NCI-H526 treated with DMSO at 0.1 percent for 48 hours (cell line): Measurements from ENCODE around the gene RARRES2.
"Not testable (repeated sequence)": the region's sequence is repeated elsewhere in the genome, so short reads cannot be mapped to it uniquely, and the experiment has no call there.

Experiments used
- DNase-seq: peaks from one replicate; lab custom pipeline; 2025; lab: John Stamatoyannopoulos, UW

Gene RARRES2

DNA sequence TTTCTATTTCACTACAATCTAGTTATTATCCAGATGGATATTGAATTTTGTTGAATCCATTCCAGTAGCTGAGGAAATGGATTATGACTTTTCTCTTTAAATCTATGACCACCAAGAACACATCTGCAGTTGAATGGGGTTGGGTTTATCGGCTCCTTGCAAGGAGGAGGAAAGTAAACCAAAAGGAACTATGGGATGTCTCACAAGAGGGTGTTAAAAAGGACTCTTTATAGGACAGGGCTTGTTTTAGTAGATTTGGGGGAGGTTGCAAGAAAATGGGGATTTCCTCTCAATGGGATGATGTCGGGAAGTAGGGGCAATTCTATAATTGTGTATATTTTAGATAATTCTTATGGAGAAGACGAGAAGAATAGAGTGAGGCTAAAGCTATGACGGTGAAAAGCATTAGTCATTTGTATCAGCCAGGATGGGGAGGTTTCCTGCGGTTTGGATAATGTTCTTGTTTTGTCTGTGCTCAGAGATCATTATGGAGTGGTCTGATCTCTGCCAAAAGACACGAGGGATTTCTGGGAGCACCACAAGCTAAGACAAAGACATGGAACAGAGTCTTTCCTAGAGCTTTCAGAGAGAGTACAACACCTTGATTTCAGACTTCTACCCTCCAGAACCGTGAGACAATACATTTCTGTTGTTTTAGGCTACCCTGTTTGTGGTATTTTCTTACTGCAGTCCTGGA is 23.5 kb downstream of the RARRES2 start:
- DNase-seq, result no peak

- DNase-seq, result not testable (repeated sequence)
These were observed 24.4 kb downstream of the RARRES2 start for GRCh38 chr7:150316987-150317386.

DNA sequence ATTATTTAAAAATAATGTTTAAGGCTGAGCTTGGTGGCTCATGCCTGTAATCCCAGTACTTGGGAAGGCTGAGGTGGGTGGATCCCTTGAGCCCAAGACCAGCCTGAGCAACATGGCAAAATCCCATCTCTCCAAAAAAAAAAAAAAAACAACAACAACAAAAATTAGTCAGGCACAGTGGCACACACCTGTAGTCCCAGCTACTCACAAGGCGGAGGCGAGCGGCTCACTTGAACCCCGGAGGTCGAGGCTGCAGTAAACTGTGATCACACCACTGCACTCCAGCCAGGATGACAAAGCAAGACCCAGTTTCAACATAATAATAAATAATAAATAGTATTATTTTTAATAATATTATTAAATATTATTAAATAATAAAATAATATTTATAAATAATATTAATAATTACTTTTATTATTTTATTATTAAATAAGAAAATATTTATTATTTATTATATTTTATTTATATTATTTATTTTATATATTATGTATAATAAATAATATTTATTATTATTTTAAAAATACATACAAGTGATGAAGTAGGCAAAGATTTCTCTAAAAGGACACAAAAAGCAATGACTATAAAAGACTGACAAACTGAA is 26.7 kb downstream of the RARRES2 start:
- DNase-seq, result no peak

- no peak for DNase-seq
These were observed 27.6 kb downstream of the RARRES2 start for GRCh38 chr7:150313870-150314269.

DNA sequence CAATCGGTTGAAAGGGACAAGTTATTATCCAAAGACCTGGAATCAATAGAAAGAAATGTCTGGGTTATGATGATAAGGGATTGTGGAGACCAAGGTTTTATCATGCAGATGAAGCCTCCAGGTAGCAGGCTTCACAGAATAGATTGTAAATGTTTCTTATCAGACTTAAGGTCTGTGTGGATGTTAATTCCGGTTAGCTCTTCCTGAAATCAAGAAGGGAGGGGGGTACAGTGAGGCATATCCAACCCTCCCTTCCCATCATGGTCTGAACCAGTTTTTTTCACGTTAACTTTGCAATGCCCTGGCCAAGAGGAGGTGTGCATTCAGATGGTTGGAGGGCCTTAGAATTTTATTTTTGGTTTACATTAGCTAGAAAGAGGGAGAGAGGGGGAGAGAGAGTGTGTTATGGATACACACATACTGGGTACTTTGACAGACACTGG is 28.0 kb downstream of the RARRES2 start:
- DNase-seq, result no peak

DNA sequence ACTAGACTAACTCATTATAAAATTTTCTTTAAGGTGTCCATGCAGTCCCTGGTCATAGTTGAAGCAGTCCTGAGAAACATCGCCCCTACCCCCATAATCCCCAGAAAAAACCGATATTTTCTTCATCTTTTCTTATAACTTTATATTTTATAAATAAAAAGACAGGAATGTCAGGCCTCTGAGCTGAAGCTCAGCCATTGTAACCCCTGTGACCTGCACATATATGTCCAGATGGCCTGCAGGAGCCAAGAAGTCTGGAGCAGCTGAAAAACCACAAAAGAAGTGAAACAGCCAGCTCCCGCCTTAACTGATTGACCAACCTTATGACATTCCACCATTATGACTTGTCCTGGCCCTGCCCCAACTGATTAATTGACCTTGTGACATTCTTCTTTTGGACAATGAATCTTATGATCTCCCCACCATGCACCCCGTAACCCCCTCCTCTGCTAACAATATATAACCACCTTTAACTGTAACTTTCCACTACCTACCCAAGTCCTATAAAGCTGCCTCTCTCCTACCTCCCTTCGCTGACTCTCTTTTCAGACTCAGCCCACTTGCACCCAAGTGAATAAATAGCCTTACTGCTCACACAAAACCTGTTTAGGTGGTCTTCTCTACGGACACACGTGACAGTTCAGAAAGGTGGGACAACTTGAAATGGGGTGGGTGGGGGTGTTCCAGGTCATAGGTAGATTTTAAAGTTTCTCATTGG is 28.6 kb downstream of the RARRES2 start:
- DNase-seq, result not testable (repeated sequence)

DNA sequence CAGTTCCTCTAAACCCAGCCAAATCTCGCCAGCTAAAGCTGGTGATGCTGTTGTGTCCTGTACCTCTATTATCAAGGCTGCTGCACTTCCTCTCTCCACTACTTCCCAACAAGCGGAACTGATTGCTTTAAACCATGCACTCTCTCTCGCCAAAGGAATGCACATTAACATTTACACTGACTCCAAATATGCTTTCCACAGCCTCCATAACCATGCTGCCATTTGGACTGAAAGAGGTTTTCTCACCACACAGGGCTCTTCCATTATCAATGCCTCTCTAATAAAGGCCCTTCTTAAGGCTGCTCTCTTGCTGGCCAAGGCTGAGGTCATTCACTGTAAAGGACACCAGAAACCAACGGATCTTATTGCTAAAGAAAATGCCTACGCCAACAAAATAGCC is 29.7 kb downstream of the RARRES2 start:
- DNase-seq, result no peak

- DNase-seq, result no peak
These were observed 30.3 kb downstream of the RARRES2 start for GRCh38 chr7:150311146-150311545.

DNA sequence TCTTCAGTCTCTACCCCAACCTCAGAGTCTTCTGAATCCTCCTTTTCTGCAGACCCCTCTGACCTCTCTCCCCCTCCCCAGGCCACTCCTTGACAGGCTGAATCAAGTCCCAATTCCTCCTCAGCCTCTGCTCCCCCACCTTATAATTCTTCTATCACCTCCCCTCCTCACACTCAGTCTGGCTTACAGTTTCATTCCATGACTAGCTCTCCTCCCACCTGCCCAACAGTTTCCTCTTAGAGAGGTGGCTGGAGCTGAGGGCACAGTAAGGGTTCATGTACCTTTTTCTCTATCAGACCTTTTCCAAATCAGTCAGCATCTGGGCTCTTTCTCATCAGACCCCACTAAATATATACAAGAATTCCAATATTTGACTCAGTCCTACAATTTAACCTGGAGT is 32.9 kb downstream of the RARRES2 start:
- no peak for DNase-seq

GRCh38 chr7:150307904-150308303 is 33.5 kb downstream of the RARRES2 start:
- no peak for DNase-seq

DNA sequence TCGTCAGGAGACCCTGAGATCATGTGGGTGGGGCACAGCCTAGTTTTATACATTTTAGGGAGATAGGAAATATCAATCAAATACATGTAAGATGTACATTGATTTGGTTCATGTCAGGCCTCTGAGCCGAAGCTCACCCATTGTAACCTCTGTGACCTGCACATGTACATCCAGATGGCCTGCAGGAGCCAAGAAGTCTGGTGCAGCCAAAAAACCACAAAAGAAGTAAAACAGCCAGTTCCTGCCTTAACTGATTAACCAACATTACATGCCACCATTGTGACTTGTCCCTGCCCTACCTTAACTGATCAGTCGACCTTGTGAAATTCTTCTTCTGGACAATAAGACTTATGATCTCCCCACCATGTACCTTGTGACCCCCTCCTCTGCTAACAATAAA is 34.3 kb downstream of the RARRES2 start:
- no peak for DNase-seq

DNA sequence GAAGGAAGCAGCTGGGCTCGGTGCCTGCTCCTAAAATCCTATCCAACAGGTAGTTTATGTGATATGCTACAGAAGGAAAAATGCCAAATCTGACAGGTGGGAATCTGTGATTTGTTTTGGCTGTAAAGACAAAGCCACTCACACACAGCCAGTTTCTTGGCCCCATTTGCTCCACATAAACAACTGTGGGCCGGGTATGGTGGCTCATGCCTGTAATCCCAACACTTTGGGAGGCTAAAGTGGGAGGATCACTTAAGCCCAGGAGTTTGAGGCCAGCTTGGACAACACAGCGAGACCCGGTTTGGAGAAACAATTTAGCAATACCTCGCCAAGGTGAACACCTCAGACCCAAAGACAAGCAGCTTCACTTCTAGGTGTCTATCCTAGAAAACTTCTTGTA is 35.1 kb downstream of the RARRES2 start:
- DNase-seq, result not testable (repeated sequence)

DNA sequence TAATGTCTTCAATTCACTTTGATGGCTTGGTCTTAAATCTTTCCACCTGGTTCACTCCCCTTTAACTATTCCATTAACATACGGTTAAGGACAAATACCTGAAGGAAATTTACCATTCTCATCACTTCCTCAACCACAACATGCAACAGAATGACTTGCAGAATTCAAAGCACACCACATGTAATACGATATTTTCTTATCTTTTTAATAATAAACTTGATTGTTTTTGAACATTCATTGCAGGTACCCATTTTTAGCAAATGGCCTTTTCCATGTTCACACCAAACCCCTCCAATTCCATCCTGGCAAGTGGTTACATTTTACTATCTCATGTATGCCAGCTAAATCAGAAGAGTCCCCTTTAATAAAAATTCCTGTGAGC is 35.5 kb downstream of the RARRES2 start:
- not testable (repeated sequence) for DNase-seq

GRCh38 chr7:150305259-150305902 is 36.0 kb downstream of the RARRES2 start:
- not testable (repeated sequence) for DNase-seq

GRCh38 chr7:150304499-150305258 is 36.8 kb downstream of the RARRES2 start:
- not testable (repeated sequence) for DNase-seq

DNA sequence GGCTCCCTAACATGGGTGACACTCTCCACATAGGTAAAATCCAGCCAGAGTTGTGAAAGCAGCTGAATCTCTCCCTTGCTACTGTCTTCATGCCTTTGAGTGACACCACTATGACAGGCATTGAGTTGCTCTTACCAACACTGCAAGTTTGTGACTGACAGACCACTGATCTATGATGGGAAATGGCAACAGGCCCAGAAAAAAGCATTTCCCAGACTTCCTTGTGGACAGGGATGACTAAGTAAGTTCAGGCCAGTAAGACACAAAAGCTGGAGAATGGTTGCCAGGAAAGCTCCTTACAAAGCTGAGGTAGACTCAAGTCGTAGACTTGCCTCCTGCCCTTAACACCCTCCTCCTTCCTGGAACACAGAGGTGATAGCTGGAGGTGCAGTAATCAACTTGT is 38.5 kb downstream of the RARRES2 start:
- DNase-seq, result not testable (repeated sequence)

DNA sequence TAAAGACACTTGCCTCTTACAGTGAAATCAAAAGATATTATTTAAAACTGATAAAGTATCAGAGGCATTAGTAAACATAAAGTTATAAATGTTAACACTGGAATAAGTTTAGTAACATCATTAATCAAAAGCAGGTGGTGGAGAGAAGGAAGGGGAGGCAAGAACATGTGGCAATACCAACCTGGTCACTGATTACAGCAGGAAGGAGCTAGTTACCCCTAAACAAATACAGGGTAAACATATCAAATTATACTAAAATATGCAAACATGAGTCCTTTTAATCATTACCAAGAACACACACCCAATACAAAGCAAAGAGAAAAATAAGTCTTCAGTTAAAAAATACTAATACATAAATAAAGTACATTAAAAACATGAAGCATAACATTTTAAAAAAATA is 43.5 kb downstream of the RARRES2 start:
- not testable (repeated sequence) for DNase-seq

DNA sequence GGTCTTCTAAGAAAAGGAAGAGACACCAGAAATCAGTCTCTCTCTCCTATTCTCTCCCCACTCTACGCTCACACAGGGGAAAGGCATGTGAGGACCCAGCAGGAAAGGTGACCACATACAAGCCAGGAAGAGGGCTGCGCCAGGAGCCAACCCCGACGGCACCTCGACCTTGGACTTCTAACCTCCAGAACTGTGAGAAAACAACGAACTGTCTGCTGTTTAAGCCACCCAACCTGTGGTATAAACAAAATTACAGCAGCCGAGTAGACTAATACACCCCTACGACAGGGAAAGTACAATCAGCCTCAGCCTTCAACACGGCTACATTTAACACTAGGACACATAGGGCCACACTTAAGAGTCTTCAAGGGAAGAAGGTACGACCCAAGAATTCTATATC is 44.6 kb downstream of the RARRES2 start:
- not testable (repeated sequence) for DNase-seq

- DNase-seq, result not testable (repeated sequence)
These were observed 45.8 kb downstream of the RARRES2 start for GRCh38 chr7:150295614-150296013.

- not testable (repeated sequence) for DNase-seq
These were observed 46.4 kb downstream of the RARRES2 start for GRCh38 chr7:150295027-150295426.

DNA sequence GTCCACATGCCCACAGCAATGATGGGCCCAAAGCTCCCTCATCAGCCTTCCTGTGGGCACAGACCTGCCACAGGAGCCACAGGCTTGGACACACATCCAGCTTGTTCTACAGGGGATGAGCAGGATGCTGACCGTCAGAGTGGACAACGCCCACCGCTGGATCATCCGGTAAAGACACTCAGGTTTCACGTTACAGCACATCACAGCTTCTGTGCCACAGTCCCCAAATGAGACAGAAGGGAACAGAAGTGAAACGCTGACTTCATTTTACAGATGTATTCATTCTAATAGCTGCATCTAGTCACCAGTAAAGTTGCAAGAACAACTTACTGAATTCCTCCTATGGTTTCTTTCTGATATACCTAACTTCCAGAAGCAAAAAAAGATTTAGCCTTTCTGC is 51.1 kb downstream of the RARRES2 start:
- DNase-seq, result not testable (repeated sequence)

DNA sequence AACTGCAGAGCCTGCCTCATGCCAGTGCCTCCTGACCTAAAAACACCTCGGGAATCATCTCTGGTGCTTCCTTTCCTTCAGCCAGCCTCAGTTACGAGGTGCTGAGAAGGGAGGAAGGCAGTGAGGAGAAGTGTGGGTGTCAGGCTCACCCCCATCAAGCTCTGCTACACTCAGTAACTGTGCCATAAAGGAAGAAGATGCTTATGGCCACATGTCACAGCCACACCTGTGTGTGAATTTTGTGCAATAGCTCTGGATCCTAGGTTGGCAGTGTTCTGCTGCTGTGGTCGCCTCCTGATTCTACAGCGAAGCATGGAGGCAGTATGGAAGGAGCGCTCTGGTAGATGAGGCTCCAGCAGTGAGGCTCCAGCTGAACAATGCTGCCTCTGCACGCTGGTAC is 52.6 kb downstream of the RARRES2 start:
- DNase-seq, result not testable (repeated sequence)
